ENCODE measurements around the gene BAIAP2L1.
"Not testable (repeated sequence)": the region's sequence is repeated elsewhere in the genome, so short reads cannot be mapped to it uniquely, and the experiment has no call there.

Gene BAIAP2L1

GRCh38 chr7:98398567-98399372 lies 2.1 kb downstream of the BAIAP2L1 start:
- no peak for DNase-seq (ENCODE audit: low spot score)

- no peak for DNase-seq (ENCODE audit: low spot score)
Observed at GRCh38 chr7:98396768-98397167, 4.1 kb downstream of the BAIAP2L1 start.

GRCh38 chr7:98395951-98396350 lies 4.9 kb downstream of the BAIAP2L1 start:
- DNase-seq (ENCODE audit: low spot score) = no peak

GRCh38 chr7:98395481-98395880 lies 5.4 kb downstream of the BAIAP2L1 start:
- DNase-seq (ENCODE audit: low spot score) = no peak

GRCh38 chr7:98394377-98394836 lies 6.5 kb downstream of the BAIAP2L1 start:
- peak; percentile 76 for DNase-seq (ENCODE audit: low spot score)

GRCh38 chr7:98387544-98388226 lies 13.2 kb downstream of the BAIAP2L1 start:
- DNase-seq (ENCODE audit: low spot score) = no peak

- no peak for DNase-seq (ENCODE audit: low spot score)
Observed at GRCh38 chr7:98387131-98387530, 13.8 kb downstream of the BAIAP2L1 start.

GRCh38 chr7:98385532-98385931 lies 15.4 kb downstream of the BAIAP2L1 start:
- not testable (repeated sequence) for DNase-seq (ENCODE audit: low spot score)

GRCh38 chr7:98378210-98378819 lies 22.6 kb downstream of the BAIAP2L1 start:
- no peak for DNase-seq (ENCODE audit: low spot score)

GRCh38 chr7:98376711-98377110 lies 24.2 kb downstream of the BAIAP2L1 start:
- DNase-seq (ENCODE audit: low spot score) = no peak

GRCh38 chr7:98375664-98376063 lies 25.2 kb downstream of the BAIAP2L1 start:
- no peak for DNase-seq (ENCODE audit: low spot score)

- DNase-seq (ENCODE audit: low spot score) = no peak
Observed at GRCh38 chr7:98374285-98374680, 26.6 kb downstream of the BAIAP2L1 start.

- DNase-seq (ENCODE audit: low spot score) = peak; percentile 56
Observed at GRCh38 chr7:98372993-98373392, 27.9 kb downstream of the BAIAP2L1 start.

- no peak for DNase-seq (ENCODE audit: low spot score)
Observed at GRCh38 chr7:98369726-98370125, 31.2 kb downstream of the BAIAP2L1 start.

- DNase-seq (ENCODE audit: low spot score) = no peak
Observed at GRCh38 chr7:98368716-98369115, 32.2 kb downstream of the BAIAP2L1 start.

- DNase-seq (ENCODE audit: low spot score) = no peak
Observed at GRCh38 chr7:98366562-98366938, 34.3 kb downstream of the BAIAP2L1 start.

- no peak for DNase-seq (ENCODE audit: low spot score)
Observed at GRCh38 chr7:98365863-98366561, 34.9 kb downstream of the BAIAP2L1 start.

- DNase-seq (ENCODE audit: low spot score) = no peak
Observed at GRCh38 chr7:98364220-98364619, 36.7 kb downstream of the BAIAP2L1 start.

- DNase-seq (ENCODE audit: low spot score) = no peak
Observed at GRCh38 chr7:98362517-98362916, 38.4 kb downstream of the BAIAP2L1 start.

- no peak for DNase-seq (ENCODE audit: low spot score)
Observed at GRCh38 chr7:98360221-98361130, 40.4 kb downstream of the BAIAP2L1 start.

- no peak for DNase-seq (ENCODE audit: low spot score)
Observed at GRCh38 chr7:98359395-98359794, 41.5 kb downstream of the BAIAP2L1 start.

Measured in AG20443 (cell line).